HepG2 (cell line): ENCODE data around the gene SCAF11. TPM values are rescaled to one million over a fixed set of nuclear protein-coding genes. Genes with fewer than 3 reads are reported as not detected.

Source experiments
- ATF4 ChIP-seq, 2 experiments: fragments of 450-650 bp in 1 of 2; sonication (generic) in 1 of 2; formaldehyde crosslinking; IDR thresholded peaks; 2 replicates each; pipeline versions ENCODE4 v1.5.0 to v1.8.0; 2020 to 2022; ENCODE audit warnings: mild to moderate bottlenecking in 1 of 2, missing genetic modification reagents in 1 of 2
- CREB3 ChIP-seq: sonication (generic); formaldehyde crosslinking; IDR thresholded peaks from 2 replicates; pipeline ENCODE4 v1.5.0; 2020; ENCODE audit warnings: missing genetic modification reagents
- FOXO4 ChIP-seq: sonication (generic); formaldehyde crosslinking; conservative IDR thresholded peaks from 2 replicates; pipeline ENCODE4 v1.8.1; 2023; ENCODE audit warnings: missing genetic modification reagents
- GATAD2A ChIP-seq: IDR thresholded peaks from 2 replicates; pipeline ENCODE4 v1.6.1; 2016
- GTF2F1 ChIP-seq: fragments of 150-350 bp; IDR thresholded peaks from 2 replicates; pipeline ENCODE4 v1.6.1; 2014; ENCODE audit warnings: low read length
- HDAC1 ChIP-seq: sonication (generic); formaldehyde crosslinking; IDR thresholded peaks from 2 replicates; pipeline ENCODE4 v1.5.1; 2020; ENCODE audit warnings: mild to moderate bottlenecking, missing genetic modification reagents
- HDAC2 ChIP-seq: sonication (generic); formaldehyde crosslinking; IDR thresholded peaks from 2 replicates; pipeline ENCODE4 v1.4.0; 2020; ENCODE audit warnings: missing genetic modification reagents
- HMGA1 ChIP-seq: sonication (generic); formaldehyde crosslinking; conservative IDR thresholded peaks from 2 replicates; pipeline ENCODE4 v1.4.0; 2020; ENCODE audit warnings: missing genetic modification reagents
- KDM2A ChIP-seq: sonication (generic); formaldehyde crosslinking; IDR thresholded peaks from 2 replicates; pipeline ENCODE4 v1.4.0; 2020; ENCODE audit warnings: low read depth, missing genetic modification reagents, borderline replicate concordance
- KMT2A ChIP-seq: sonication (generic); formaldehyde crosslinking; IDR thresholded peaks from 2 replicates; pipeline ENCODE4 v1.4.0; 2020; ENCODE audit warnings: missing genetic modification reagents
- SIN3A ChIP-seq: IDR thresholded peaks from 2 replicates; pipeline ENCODE4 v1.6.1; 2011; ENCODE audit warnings: low read depth, mild to moderate bottlenecking, control low read depth, low read length, borderline replicate concordance
- SSRP1 ChIP-seq: IDR thresholded peaks from 2 replicates; pipeline ENCODE4 v1.6.1; 2016; ENCODE audit warnings: control low read depth
- TBP ChIP-seq: sonication (generic); formaldehyde crosslinking; IDR thresholded peaks from 2 replicates; pipeline ENCODE4 v1.5.0; 2020; ENCODE audit warnings: missing genetic modification reagents
- THAP8 ChIP-seq: sonication (generic); formaldehyde crosslinking; IDR thresholded peaks from 2 replicates; pipeline ENCODE4 v1.5.1; 2020; ENCODE audit warnings: missing genetic modification reagents, mild to moderate bottlenecking, borderline replicate concordance
- ZFX ChIP-seq: sonication (generic); formaldehyde crosslinking; IDR thresholded peaks from 2 replicates; pipeline ENCODE4 v1.4.0; 2020; ENCODE audit warnings: mild to moderate bottlenecking, low read depth, missing genetic modification reagents, moderate library complexity
- ZNF503 ChIP-seq: sonication (generic); formaldehyde crosslinking; IDR thresholded peaks from 2 replicates; pipeline ENCODE4 v1.4.0; 2020; ENCODE audit warnings: missing genetic modification reagents
- ZNF547 ChIP-seq: sonication (generic); formaldehyde crosslinking; IDR thresholded peaks from 2 replicates; pipeline ENCODE4 v1.5.1; 2020; ENCODE audit warnings: mild to moderate bottlenecking, missing genetic modification reagents
- ZNF556 ChIP-seq: sonication (generic); formaldehyde crosslinking; IDR thresholded peaks from 2 replicates; pipeline ENCODE4 v1.4.0; 2020; ENCODE audit warnings: mild to moderate bottlenecking, missing genetic modification reagents, borderline replicate concordance
- ZNF770 ChIP-seq: sonication (generic); formaldehyde crosslinking; IDR thresholded peaks from 2 replicates; pipeline ENCODE4 v1.5.0; 2020; ENCODE audit warnings: mild to moderate bottlenecking, missing genetic modification reagents
- polyA plus RNA-seq, 8 experiments: library from polyadenylated mRNA; depleted of rRNA in 3 of 8; stranded (reverse) in 7 of 8; unstranded in 1 of 8; fragments of >200 nt; fragmentation: Illumina TruSeq in 4 of 8; extraction: Trizol in 4 of 8; gene quantifications; 2 replicates each; pipeline versions ENCODE4 v1.2.1 to v1.2.3, GENCODE V29; 2011 to 2016; ENCODE audit warnings: low read depth in 4 of 8, missing spikeins in 1 of 8, mixed read lengths in 1 of 8; ENCODE audit not compliant: insufficient read depth in 1 of 8
- total RNA-seq, 5 experiments: library from RNA; depleted of rRNA; stranded (reverse); fragments of >200 nt; fragmentation: Illumina TruSeq; extraction: Trizol; gene quantifications; 2 replicates each; pipeline ENCODE4 v1.2.3, GENCODE V29; 2016; ENCODE audit warnings: low read depth in 1 of 5

The SCAF11 gene
- total and polyA plus RNA-seq, 2 of the 13 experiments (the other 11 are each of a cell fraction or from before 2014, with no cell fraction given) = 26.9 to 38.3 TPM

GRCh38 chr12:45989721-45990467, 480 bp downstream of the SCAF11 start (continued):
- TF ChIP-seq THAP8 (CRISPR knock-in tag) (peak; percentile 42; the same call in 1 of the 2 replicates), ZNF503 (CRISPR knock-in tag) (0 out of 2 replicates have a peak, but pooled peaks have one; percentile 34), HDAC2 (CRISPR knock-in tag) (peak; percentile 34; the same call in 1 of the 2 replicates), TBP (no peak), KMT2A (CRISPR knock-in tag) (peak; percentile 92), HDAC1 (CRISPR knock-in tag) (peak; percentile 67; the same call in 1 of the 2 replicates), ZNF556 (CRISPR knock-in tag) (peak; percentile 51; the same call in 1 of the 2 replicates), CREB3 (no peak), ZNF547 (CRISPR knock-in tag) (peak; percentile 2; the same call in 1 of the 2 replicates), GATAD2A (CRISPR knock-in tag) (peak; percentile 68; the same call in 1 of the 2 replicates), ZFX (peak; percentile 87), ZNF770 (CRISPR knock-in tag) (no peak), ATF4 (CRISPR knock-in tag; IDR thresholded peaks at IDR 0.05) (no peak), HMGA1 (CRISPR knock-in tag) (no peak), FOXO4 (CRISPR knock-in tag) (peak; percentile 92; the same call in 1 of the 2 replicates), GTF2F1 (0 out of 2 replicates have a peak, but pooled peaks have one; percentile 31), KDM2A (CRISPR knock-in tag) (peak; percentile 8; the same call in 1 of the 2 replicates), SIN3A (peak; percentile 56; the same call in 1 of the 2 replicates), SSRP1 (CRISPR knock-in tag) (no peak)
